ENCODE measurements around the gene LGI4.

GRCh38 chr19:35174226-35174625 lies 39.4 kb upstream of the LGI4 start:
- TF ChIP-seq, protein P1, sequence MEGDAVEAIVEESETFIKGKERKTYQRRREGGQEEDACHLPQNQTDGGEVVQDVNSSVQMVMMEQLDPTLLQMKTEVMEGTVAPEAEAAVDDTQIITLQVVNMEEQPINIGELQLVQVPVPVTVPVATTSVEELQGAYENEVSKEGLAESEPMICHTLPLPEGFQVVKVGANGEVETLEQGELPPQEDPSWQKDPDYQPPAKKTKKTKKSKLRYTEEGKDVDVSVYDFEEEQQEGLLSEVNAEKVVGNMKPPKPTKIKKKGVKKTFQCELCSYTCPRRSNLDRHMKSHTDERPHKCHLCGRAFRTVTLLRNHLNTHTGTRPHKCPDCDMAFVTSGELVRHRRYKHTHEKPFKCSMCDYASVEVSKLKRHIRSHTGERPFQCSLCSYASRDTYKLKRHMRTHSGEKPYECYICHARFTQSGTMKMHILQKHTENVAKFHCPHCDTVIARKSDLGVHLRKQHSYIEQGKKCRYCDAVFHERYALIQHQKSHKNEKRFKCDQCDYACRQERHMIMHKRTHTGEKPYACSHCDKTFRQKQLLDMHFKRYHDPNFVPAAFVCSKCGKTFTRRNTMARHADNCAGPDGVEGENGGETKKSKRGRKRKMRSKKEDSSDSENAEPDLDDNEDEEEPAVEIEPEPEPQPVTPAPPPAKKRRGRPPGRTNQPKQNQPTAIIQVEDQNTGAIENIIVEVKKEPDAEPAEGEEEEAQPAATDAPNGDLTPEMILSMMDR (IDR thresholded peaks at IDR 0.05; ENCODE audit: insufficient read depth, low read depth, low read length): no peak
- TF ChIP-seq EZH2 (IDR thresholded peaks at IDR 0.05; ENCODE audit: insufficient read depth, low read length): no peak
